CD4-positive, alpha-beta memory T cell (primary cell): ENCODE results near the gene PTX4. TPM values are rescaled to one million over a fixed set of nuclear protein-coding genes. Genes with fewer than 3 reads are reported as not detected.
A peak's percentile ranks its signal among the peaks of the same experiment; 100 is the strongest.

Experiments
- CTCF ChIA-PET: fragments of 350-600 bp; sonication (Branson Sonifier 250); formaldehyde crosslinking; loops from one replicate; lab custom pipeline; 2021; ENCODE audit warnings: inconsistent platforms; ENCODE audit not compliant: partially characterized antibody; lab: Charles Lee
- POLR2A ChIA-PET: fragments of 350-600 bp; sonication (Branson Sonifier 250); formaldehyde crosslinking; loops from one replicate; lab custom pipeline; 2021; ENCODE audit not compliant: partially characterized antibody; lab: Charles Lee
- DNase-seq, 5 donors: peaks; one replicate each; pipeline versions ENCODE4 v3.0.0 to v3.0.0-alpha.2; 2020 to 2022; ENCODE audit warnings: mixed read lengths in 1 of 5
- H3K27ac ChIP-seq: one replicate; pipeline ENCODE4 v1.7.0; 2013; ENCODE audit warnings: low read depth, low read length
- H3K27me3 ChIP-seq: 2 replicates; pipeline ENCODE4 v1.7.0; 2013; ENCODE audit warnings: mild to moderate bottlenecking, low read length, moderate library complexity; ENCODE audit not compliant: insufficient read depth
- H3K36me3 ChIP-seq: 2 replicates; pipeline ENCODE4 v1.7.0; 2013; ENCODE audit warnings: mild to moderate bottlenecking, low read length, moderate library complexity; ENCODE audit not compliant: insufficient read depth
- H3K4me1 ChIP-seq: 2 replicates; pipeline ENCODE4 v1.7.0; 2013; ENCODE audit warnings: mild to moderate bottlenecking, low read length, moderate library complexity; ENCODE audit not compliant: insufficient read depth
- H3K4me3 ChIP-seq, 2 donors: one replicate each; pipeline ENCODE4 v1.7.0; 2013; ENCODE audit warnings: low read length in 2 of 2, mild to moderate bottlenecking in 1 of 2
- H3K9me3 ChIP-seq, 2 donors: one replicate each; pipeline ENCODE4 v1.7.0; 2013; ENCODE audit warnings: low read length in 2 of 2, control low read depth in 1 of 2; ENCODE audit not compliant: control insufficient read depth in 1 of 2
- H3K27ac Mint-ChIP-seq, 7 donors: one replicate each; pipeline ENCODE4 v1.8.0; 2020 to 2021; ENCODE audit warnings: mixed read lengths in 7 of 7, mild to moderate bottlenecking in 6 of 7, inconsistent platforms in 3 of 7, moderate library complexity in 3 of 7
- H3K27me3 Mint-ChIP-seq, 2 donors: one replicate each; pipeline ENCODE4 v1.8.0; 2020 to 2021; ENCODE audit warnings: mixed read lengths in 2 of 2
- H3K36me3 Mint-ChIP-seq, 2 donors: one replicate each; pipeline ENCODE4 v1.8.0; 2020 to 2021; ENCODE audit warnings: mixed read lengths in 2 of 2, inconsistent platforms in 1 of 2, mild to moderate bottlenecking in 1 of 2
- H3K4me1 Mint-ChIP-seq, 4 donors: one replicate each; pipeline ENCODE4 v1.8.0; 2020 to 2021; ENCODE audit warnings: mixed read lengths in 4 of 4, mild to moderate bottlenecking in 1 of 4
- H3K4me3 Mint-ChIP-seq, 8 donors: one replicate each; pipeline ENCODE4 v1.8.0; 2020 to 2021; ENCODE audit warnings: mixed read lengths in 8 of 8, mild to moderate bottlenecking in 7 of 8, moderate library complexity in 6 of 8, inconsistent platforms in 3 of 8
- H3K9me3 Mint-ChIP-seq, 8 donors: one replicate each; pipeline ENCODE4 v1.8.0; 2020 to 2021; ENCODE audit warnings: mixed read lengths in 8 of 8, mild to moderate bottlenecking in 5 of 8, inconsistent platforms in 3 of 8, moderate library complexity in 1 of 8
- intact Hi-C: fragments of 100-400 bp; cut with micrococcal nuclease; formaldehyde crosslinking; loops from one replicate; pipeline ENCODE4 v1.15.1; 2023
- polyA plus RNA-seq, 2 donors: library from polyadenylated mRNA; unstranded; fragments of 300-500 nt; fragmentation: Illumina TruSeq; gene quantifications; one replicate each; pipeline ENCODE4 v1.2.3, GENCODE V29; 2021
- total RNA-seq, 2 experiments: library from RNA; stranded (reverse); gene quantifications; one replicate each; pipeline ENCODE4 v1.2.3, GENCODE V29; 2021

The PTX4 gene
- total and polyA plus RNA-seq, 4 experiments from 2014 or later: not detected

DNA sequence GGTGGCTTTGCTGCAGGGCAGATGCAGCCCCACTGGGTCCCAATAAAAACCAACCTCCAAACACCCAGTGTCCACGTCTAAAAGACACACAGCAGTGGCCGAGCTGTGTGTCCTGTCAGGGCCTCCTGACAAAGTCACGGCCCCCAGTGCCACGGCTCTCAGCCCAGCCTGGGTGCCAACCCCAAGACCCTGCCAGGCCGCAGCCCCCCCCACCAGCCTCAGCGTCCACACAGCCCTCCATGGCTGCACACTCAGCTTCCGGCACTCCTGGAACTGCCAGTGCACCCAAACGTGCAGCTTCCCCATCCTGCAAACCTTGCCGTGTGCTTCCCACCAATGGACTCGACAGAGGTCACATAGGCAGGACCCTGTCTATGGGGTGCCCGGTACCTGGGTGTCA is 40.8 kb downstream of the PTX4 start:
- H3K36me3 Mint-ChIP-seq: peaks cover 6 to 15% of the 10 kb centered on the region in 2 donors
- no peaks in the 10 kb centered on the region for H3K9me3 Mint-ChIP-seq
- H3K4me1 ChIP-seq: no peaks in the 10 kb centered on the region
- no peaks in the 10 kb centered on the region for H3K27me3 ChIP-seq
- no peak overlapping the region for H3K4me3 ChIP-seq
- no peaks in the 10 kb centered on the region for H3K4me1 Mint-ChIP-seq
- H3K27me3 Mint-ChIP-seq: no peaks in the 10 kb centered on the region
- no peak for DNase-seq
- no peak overlapping the region for H3K27ac ChIP-seq
- ChIA-PET CTCF (no interaction called here), POLR2A (no interaction called here)
- intact Hi-C loops: no loop called here
- H3K4me3 Mint-ChIP-seq: no peak overlapping the region
- H3K9me3 ChIP-seq: no peaks in the 10 kb centered on the region
- peak overlapping the region in 1 of 7 donors; percentile 35 for H3K27ac Mint-ChIP-seq
- H3K36me3 ChIP-seq: no peaks in the 10 kb centered on the region

DNA sequence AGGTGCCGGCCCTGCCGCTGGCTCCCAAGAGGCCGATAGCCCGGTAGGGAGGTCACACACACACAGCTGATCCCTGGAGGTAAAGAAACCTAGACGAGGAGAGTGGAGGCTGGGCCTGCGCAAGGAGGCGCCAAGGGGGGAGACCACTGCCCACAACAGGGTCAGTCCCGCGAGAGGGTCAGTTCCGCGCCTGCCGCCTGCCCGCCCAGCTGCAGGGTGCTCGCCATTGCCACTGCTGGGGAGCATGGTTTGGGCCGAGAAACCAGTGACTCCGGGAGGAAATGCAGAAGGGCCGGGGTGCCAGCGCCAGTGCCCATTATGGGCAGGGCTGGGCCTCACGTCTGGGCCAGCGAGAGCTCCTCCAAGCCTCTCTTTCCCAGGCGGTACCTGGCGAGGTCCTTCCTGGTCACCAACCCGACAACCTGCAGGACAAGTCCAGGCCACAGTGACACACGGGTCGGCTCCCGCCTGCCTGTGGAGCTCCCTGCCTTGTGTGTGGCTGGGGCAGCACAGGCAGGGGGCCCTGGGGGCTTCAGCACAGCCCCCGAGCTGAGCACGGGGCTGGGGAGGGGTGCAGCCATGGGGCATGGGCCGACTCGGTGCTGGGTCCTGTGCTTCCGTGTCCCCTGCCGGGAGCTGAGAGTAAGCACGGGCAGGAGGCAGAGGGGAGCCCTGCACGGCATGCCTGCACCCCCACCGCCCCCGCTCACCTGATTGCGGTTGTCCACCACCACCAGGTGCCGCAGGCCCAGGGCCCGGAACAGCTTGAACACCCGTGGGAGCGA is 42.3 kb downstream of the PTX4 start:
- ChIA-PET CTCF (no interaction called here), POLR2A (no interaction called here)
- no peak overlapping the region for H3K4me3 Mint-ChIP-seq
- Histone ChIP-seq H3K4me3 (no peak overlapping the region), H3K9me3 (no peaks in the 10 kb centered on the region), H3K36me3 (no peaks in the 10 kb centered on the region), H3K27me3 (no peaks in the 10 kb centered on the region), H3K4me1 (no peaks in the 10 kb centered on the region), H3K27ac (no peak overlapping the region)
- intact Hi-C loops: no loop called here
- H3K27me3 Mint-ChIP-seq: no peaks in the 10 kb centered on the region
- peaks cover 2 to 12% of the 10 kb centered on the region in 2 donors for H3K36me3 Mint-ChIP-seq
- H3K4me1 Mint-ChIP-seq: no peaks in the 10 kb centered on the region
- no peaks in the 10 kb centered on the region for H3K9me3 Mint-ChIP-seq
- DNase-seq: no peak
- no peak overlapping the region for H3K27ac Mint-ChIP-seq

DNA sequence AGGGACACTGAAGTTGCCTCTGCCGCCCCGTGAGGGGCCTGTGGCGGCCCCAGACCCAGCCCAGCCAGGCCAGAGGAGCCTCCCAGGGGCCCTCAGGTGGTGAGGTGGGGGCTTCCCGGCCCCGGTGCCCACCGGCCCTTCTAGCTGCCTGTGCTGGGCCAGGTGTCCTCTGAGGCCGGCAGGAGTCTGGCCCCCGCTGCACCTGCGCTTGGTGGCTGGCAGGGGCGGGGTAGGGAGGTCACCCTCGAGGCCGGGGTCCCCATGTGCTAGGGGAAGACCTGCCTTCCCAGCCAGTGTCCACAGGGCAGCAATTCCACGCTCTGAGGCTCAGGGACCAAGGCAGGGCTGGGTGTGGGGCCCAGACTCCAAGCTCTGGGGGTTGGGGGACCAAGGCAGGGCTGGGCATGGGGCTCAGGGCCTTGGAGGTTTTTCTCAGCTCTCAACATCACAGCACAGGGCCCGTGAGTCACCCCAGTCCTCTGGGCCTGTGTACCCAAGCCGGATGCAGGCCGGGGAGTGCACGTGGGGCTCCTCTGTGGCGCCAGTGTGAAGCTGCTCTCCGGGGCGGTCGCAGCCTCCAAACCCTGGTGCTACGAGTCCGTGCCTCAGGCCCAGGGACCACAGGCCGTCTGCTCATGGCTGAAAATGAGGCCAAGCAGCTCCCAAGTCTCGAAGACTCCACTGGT is 43.1 kb downstream of the PTX4 start:
- H3K27ac ChIP-seq: no peak overlapping the region
- Mint-ChIP-seq H3K4me3 (no peak overlapping the region), H3K9me3 (no peaks in the 10 kb centered on the region), H3K36me3 (peaks cover 0 to 10% of the 10 kb centered on the region in 2 donors), H3K4me1 (no peaks in the 10 kb centered on the region), H3K27me3 (no peaks in the 10 kb centered on the region), H3K27ac (no peak overlapping the region)
- no peaks in the 10 kb centered on the region for H3K9me3 ChIP-seq
- DNase-seq: no peak
- H3K36me3 ChIP-seq: no peaks in the 10 kb centered on the region
- CTCF ChIA-PET: interaction anchor here (0.6 kb wide), 1 partner anchor 40 kb away, joined by 3 read pairs; no protein-coding TSS in a partner anchor
- intact Hi-C loops: no loop called here
- no peak overlapping the region for H3K4me3 ChIP-seq
- POLR2A ChIA-PET: no interaction called here
- H3K27me3 ChIP-seq: no peaks in the 10 kb centered on the region
- H3K4me1 ChIP-seq: no peaks in the 10 kb centered on the region

DNA sequence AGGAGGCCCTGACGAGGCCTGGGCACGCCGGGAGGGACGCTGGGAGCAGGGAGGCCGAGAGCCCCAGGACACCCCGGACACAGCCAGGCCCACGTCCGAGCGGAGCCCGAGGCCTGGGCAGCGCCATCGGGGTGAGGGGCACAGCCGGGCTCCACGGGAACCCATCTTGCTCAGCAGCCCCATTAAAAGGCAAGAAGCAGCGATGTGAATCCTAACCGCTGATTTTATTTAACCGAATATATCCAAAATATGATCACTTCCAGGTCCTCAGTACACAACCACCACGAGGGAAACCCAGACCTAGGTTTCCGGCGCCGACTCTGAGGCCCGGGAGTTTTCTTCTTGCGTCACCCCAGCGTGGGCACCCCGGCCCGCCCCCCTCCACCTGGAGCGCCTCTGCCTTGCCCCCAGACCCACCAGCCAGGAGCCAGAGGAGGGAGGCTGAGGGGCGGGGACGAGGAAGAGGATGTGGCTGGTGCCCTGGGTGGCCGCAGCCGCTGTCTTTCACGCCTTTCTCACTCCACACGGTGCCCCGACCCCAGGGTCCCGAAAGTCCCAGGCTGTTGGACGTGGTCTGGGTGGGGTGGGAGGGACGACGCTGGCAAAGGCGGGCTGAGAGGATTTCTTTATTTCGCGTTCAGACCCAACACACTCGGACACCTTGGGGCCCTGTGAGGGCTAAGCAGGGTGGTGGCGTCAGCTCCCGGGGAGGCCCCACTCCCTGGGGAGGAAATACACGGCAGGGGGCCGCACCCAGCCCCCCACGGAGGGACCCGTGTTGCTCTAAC is 43.8 kb downstream of the PTX4 start:
- intact Hi-C loops: no loop called here
- CTCF ChIA-PET: interaction anchor here (0.6 kb wide), 1 partner anchor 40 kb away, joined by 3 read pairs; no protein-coding TSS in a partner anchor
- Histone ChIP-seq H3K27me3 (no peaks in the 10 kb centered on the region), H3K4me1 (no peaks in the 10 kb centered on the region), H3K4me3 (no peak overlapping the region), H3K36me3 (no peaks in the 10 kb centered on the region), H3K27ac (no peak overlapping the region), H3K9me3 (no peaks in the 10 kb centered on the region)
- H3K4me3 Mint-ChIP-seq: no peak overlapping the region
- no peaks in the 10 kb centered on the region for H3K4me1 Mint-ChIP-seq
- POLR2A ChIA-PET: no interaction called here
- peak in 1 of 5 donors; percentile 26 for DNase-seq
- no peaks in the 10 kb centered on the region for H3K27me3 Mint-ChIP-seq
- no peaks in the 10 kb centered on the region for H3K9me3 Mint-ChIP-seq
- H3K27ac Mint-ChIP-seq: no peak overlapping the region
- H3K36me3 Mint-ChIP-seq: peaks cover 0 to 8% of the 10 kb centered on the region in 2 donors

DNA sequence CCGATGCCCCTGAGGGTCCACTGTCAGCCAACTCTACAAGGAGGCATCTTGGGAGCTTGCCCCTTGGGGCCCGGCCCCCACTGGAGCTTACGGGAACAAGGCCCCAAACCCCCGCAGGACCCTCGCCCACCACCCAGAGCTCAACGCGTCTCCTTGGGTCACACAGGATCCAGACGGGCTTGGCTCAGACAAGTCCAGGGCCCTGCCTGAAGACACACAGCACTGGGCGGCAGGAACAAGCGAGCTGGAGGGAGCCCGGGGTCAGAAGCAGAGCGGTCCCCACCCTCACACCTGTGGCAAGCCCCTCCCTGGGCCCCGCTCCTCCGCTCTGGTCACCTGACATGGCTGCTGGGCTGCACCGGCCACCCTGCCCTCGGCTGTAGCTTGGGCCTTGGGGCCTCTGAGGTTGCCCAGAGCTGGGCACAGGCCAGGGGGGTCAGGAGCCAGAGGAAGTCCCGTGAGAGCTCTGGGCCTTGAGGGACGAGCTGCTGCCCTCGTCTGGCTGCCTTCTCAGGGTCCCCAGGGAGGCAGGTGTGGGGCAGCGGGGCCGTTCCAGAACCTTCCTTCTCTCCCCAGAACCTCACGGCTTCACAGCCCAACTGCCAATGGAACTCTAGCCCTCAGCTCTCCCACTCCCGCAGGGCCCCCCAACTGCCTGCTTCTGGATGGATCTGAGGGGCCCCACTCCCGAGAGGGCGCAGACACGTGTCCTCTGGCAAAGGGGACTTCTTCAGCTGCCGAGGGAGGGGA is 44.6 kb downstream of the PTX4 start, which contains the start of gene CCDC154:
Gene CCDC154, minus strand, starts transcription at position 577 of the 750 bp plus-strand sequence. Its CDS starts 234 bp downstream, at position 343.
- Histone ChIP-seq H3K4me1 (no peaks in the 10 kb centered on the region), H3K4me3 (no peak within 1 kb of the TSS), H3K27ac (no peak within 1 kb of the TSS), H3K9me3 (no peaks in the 10 kb centered on the region), H3K27me3 (no peaks in the 10 kb centered on the region), H3K36me3 (no peaks in the 10 kb centered on the region)
- H3K27ac Mint-ChIP-seq: no peak within 1 kb of the TSS
- H3K4me1 Mint-ChIP-seq: no peaks in the 10 kb centered on the region
- no peaks in the 10 kb centered on the region for H3K9me3 Mint-ChIP-seq
- peaks cover 0 to 5% of the 10 kb centered on the region in 2 donors for H3K36me3 Mint-ChIP-seq
- intact Hi-C loops: no loop called here
- DNase-seq: peak in 1 of 5 donors; percentile 7
- H3K4me3 Mint-ChIP-seq: no peak within 1 kb of the TSS
- ChIA-PET POLR2A (interaction anchor here (1.4 kb wide), 1 partner anchor 10 kb away, joined by 3 read pairs; no protein-coding TSS in a partner anchor), CTCF (no interaction called here)
- H3K27me3 Mint-ChIP-seq: no peaks in the 10 kb centered on the region

DNA sequence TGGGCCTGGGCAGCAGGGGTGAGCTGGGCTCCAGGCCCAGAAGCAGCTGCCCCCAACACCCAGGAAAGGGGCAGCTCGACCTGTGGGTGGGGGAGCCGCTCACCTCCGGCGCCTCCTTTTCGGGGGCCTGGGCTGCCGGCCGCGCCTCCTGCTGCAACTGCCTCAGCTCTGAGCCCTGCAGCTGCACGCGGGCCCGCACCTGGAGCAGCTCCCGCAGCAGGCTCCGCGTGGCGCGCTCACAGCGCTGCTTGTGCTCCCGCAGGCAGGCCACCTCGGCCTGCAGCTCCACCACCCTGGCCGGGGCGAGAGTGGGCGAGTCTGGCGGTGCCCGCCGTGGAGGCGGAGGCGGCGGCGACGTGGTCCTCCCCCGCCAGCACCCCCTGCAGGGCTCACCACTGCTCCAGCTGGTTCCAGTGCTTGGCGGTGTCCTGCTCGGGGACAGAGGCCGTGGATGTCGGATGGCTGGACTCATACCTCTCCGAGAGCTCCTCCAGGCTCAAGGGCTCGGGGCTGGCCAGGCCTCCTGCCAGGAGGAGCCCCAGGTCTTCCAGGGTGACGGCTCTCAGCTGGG is 45.3 kb downstream of the PTX4 start:
- ChIA-PET POLR2A (interaction anchor here (1.4 kb wide), 1 partner anchor 9 kb away, joined by 3 read pairs; no protein-coding TSS in a partner anchor), CTCF (no interaction called here)
- H3K27me3 Mint-ChIP-seq: no peaks in the 10 kb centered on the region
- no peak overlapping the region for H3K4me3 Mint-ChIP-seq
- Histone ChIP-seq H3K9me3 (no peaks in the 10 kb centered on the region), H3K27me3 (no peaks in the 10 kb centered on the region), H3K36me3 (no peaks in the 10 kb centered on the region), H3K4me1 (no peaks in the 10 kb centered on the region), H3K27ac (no peak overlapping the region), H3K4me3 (no peak overlapping the region)
- intact Hi-C loops: no loop called here
- no peaks in the 10 kb centered on the region for H3K4me1 Mint-ChIP-seq
- no peaks in the 10 kb centered on the region for H3K9me3 Mint-ChIP-seq
- peak in 1 of 5 donors; percentile 4 for DNase-seq
- peaks cover 0 to 5% of the 10 kb centered on the region in 2 donors for H3K36me3 Mint-ChIP-seq
- no peak overlapping the region for H3K27ac Mint-ChIP-seq
